PC-9 (cell line): Measurements from ENCODE around the gene AHSG. TPM values are rescaled to one million over a fixed set of nuclear protein-coding genes. Genes with fewer than 3 reads are reported as not detected.

Experiments used
- BruUV-seq: library from RNA; stranded (reverse); fragments of 400-500 nt; replicated peaks from 2 replicates; lab custom pipeline; 2021; lab: Mats Ljungman, UMichigan
- CTCF ChIA-PET: fragments of 300-600 bp; sonication (Branson Sonifier 250); formaldehyde crosslinking; loops from one replicate; lab custom pipeline; 2022; ENCODE audit warnings: antibody characterized with exemption; lab: Charles Lee
- POLR2A ChIA-PET: fragments of 300-600 bp; sonication (Branson Sonifier 250); formaldehyde crosslinking; loops from one replicate; lab custom pipeline; 2022; ENCODE audit warnings: antibody characterized with exemption; ENCODE audit not compliant: unreplicated experiment; lab: Charles Lee
- DNase-seq, 2 experiments: peaks; one replicate each; pipeline versions ENCODE4 v3.0.0 to v3.0.0-alpha.2; 2015 to 2022; ENCODE audit warnings: mixed read lengths in 1 of 2
- H2AFZ ChIP-seq: fragments of 200-600 bp; sonication (generic); 2 replicates; pipeline ENCODE4 v1.8.1; 2017; ENCODE audit warnings: antibody characterized with exemption
- H3F3A ChIP-seq: fragments of 200-600 bp; sonication (generic); 2 replicates; pipeline ENCODE4 v1.8.1; 2017; ENCODE audit warnings: antibody characterized with exemption, mild to moderate bottlenecking, low read depth; ENCODE audit not compliant: insufficient read depth
- H3K27ac ChIP-seq: fragments of 200-600 bp; sonication (generic); 2 replicates; pipeline ENCODE4 v1.6.1; 2016; ENCODE audit warnings: mixed run types
- H3K27me3 ChIP-seq: fragments of 200-600 bp; sonication (generic); 2 replicates; pipeline ENCODE4 v1.6.1; 2016; ENCODE audit warnings: low read depth, mixed run types; ENCODE audit not compliant: insufficient read depth
- H3K36me3 ChIP-seq: fragments of 200-600 bp; sonication (generic); 2 replicates; pipeline ENCODE4 v1.6.1; 2016; ENCODE audit warnings: low read depth, mixed run types
- H3K4me1 ChIP-seq: fragments of 200-600 bp; sonication (generic); replicated peaks from 2 replicates; pipeline ENCODE4 v1.6.1; 2016; ENCODE audit warnings: mixed run types; ENCODE audit not compliant: insufficient read depth
- H3K4me2 ChIP-seq: fragments of 200-600 bp; sonication (generic); 2 replicates; pipeline ENCODE4 v1.6.1; 2017; ENCODE audit warnings: mixed run types
- H3K4me3 ChIP-seq: fragments of 200-600 bp; sonication (generic); 2 replicates; pipeline ENCODE4 v1.6.1; 2016; ENCODE audit warnings: mixed run types
- H3K79me2 ChIP-seq: fragments of 200-600 bp; sonication (generic); 2 replicates; pipeline ENCODE4 v1.6.1; 2017; ENCODE audit warnings: low read depth, mixed run types
- H3K9me2 ChIP-seq: fragments of 200-600 bp; sonication (generic); 2 replicates; pipeline ENCODE4 v1.8.1; 2017; ENCODE audit warnings: mild to moderate bottlenecking; ENCODE audit not compliant: insufficient read depth
- H3K9me3 ChIP-seq: fragments of 200-600 bp; sonication (generic); 2 replicates; pipeline ENCODE4 v1.8.1; 2016; ENCODE audit warnings: low read depth; ENCODE audit not compliant: insufficient read depth
- H4K20me1 ChIP-seq: fragments of 200-600 bp; sonication (generic); 2 replicates; pipeline ENCODE4 v1.8.1; 2017; ENCODE audit not compliant: insufficient read depth
- CTCF ChIP-seq: fragments of 200-600 bp; sonication (generic); conservative IDR thresholded peaks from 2 replicates; pipeline ENCODE4 v1.6.1; 2017; ENCODE audit warnings: mixed run types, antibody characterized with exemption, mild to moderate bottlenecking, moderate library complexity
- EZH2 ChIP-seq: fragments of 200-600 bp; sonication (generic); IDR thresholded peaks from 2 replicates; pipeline ENCODE4 v1.8.0; 2017; ENCODE audit warnings: antibody characterized with exemption, low read depth
- intact Hi-C: fragments of 100-400 bp; cut with micrococcal nuclease; formaldehyde crosslinking; loops from one replicate; pipeline ENCODE4 v1.10.0; 2022; ENCODE audit not compliant: unreplicated experiment
- total RNA-seq: library from RNA; stranded (reverse); gene quantifications from 2 replicates; pipeline ENCODE4 v1.2.3, GENCODE V29; 2021

Gene AHSG
- total RNA-seq, 1 experiment from 2014 or later, result not detected

GRCh38 chr3:186599785-186600166, 13.1 kb upstream of the AHSG start:
- no peak overlapping the region for H3K4me3 ChIP-seq
- H2AFZ ChIP-seq, result no peak overlapping the region
- no peaks in the 10 kb centered on the region for H3K9me2 ChIP-seq
- no peak for TF ChIP-seq EZH2
- TF ChIP-seq CTCF, result no peak
- no peaks in the 10 kb centered on the region for H3K9me3 ChIP-seq
- CTCF ChIA-PET, result no interaction called here
- H3F3A ChIP-seq, result peaks cover 14% of the 10 kb centered on the region
- H3K79me2 ChIP-seq, result no peaks in the 10 kb centered on the region
- DNase-seq, result no peak
- H4K20me1 ChIP-seq, result no peaks in the 10 kb centered on the region
- H3K36me3 ChIP-seq, result no peaks in the 10 kb centered on the region
- intact Hi-C loops, result no loop called here
- peaks cover 24% of the 10 kb centered on the region for H3K4me1 ChIP-seq
- H3K27me3 ChIP-seq, result no peaks in the 10 kb centered on the region
- H3K27ac ChIP-seq, result no peak overlapping the region
- no peak overlapping the region for H3K4me2 ChIP-seq
- BruUV-seq, result no TSS peak
- POLR2A ChIA-PET, result no interaction called here

- no TSS peak for BruUV-seq
- TF ChIP-seq CTCF (no peak), EZH2 (no peak)
- H3K4me3 ChIP-seq, result no peak overlapping the region
- no peaks in the 10 kb centered on the region for H3K27me3 ChIP-seq
- H3K36me3 ChIP-seq, result no peaks in the 10 kb centered on the region
- no peak overlapping the region for H3K4me2 ChIP-seq
- H4K20me1 ChIP-seq, result no peaks in the 10 kb centered on the region
- H3K9me2 ChIP-seq, result no peaks in the 10 kb centered on the region
- peaks cover 26% of the 10 kb centered on the region for H3K4me1 ChIP-seq
- CTCF ChIA-PET, result interaction anchor here (1.5 kb wide), 1 partner anchor 10 kb away, joined by 3 read pairs; no protein-coding TSS in a partner anchor
- no peaks in the 10 kb centered on the region for H3K9me3 ChIP-seq
- no peak overlapping the region for H2AFZ ChIP-seq
- H3K79me2 ChIP-seq, result no peaks in the 10 kb centered on the region
- intact Hi-C loops, result no loop called here
- H3F3A ChIP-seq, result peaks cover 14% of the 10 kb centered on the region
- POLR2A ChIA-PET, result no interaction called here
- no peak overlapping the region for H3K27ac ChIP-seq
- DNase-seq, result no peak
Measured at GRCh38 chr3:186600896-186601295, 12.0 kb upstream of the AHSG start.

- Histone ChIP-seq H3K9me2 (no peaks in the 10 kb centered on the region), H3K27ac (no peak overlapping the region), H3K36me3 (no peaks in the 10 kb centered on the region), H3K4me2 (no peak overlapping the region), H4K20me1 (no peaks in the 10 kb centered on the region), H2AFZ (no peak overlapping the region), H3K9me3 (no peaks in the 10 kb centered on the region), H3F3A (peaks cover 13% of the 10 kb centered on the region), H3K79me2 (no peaks in the 10 kb centered on the region), H3K4me3 (no peak overlapping the region), H3K27me3 (no peaks in the 10 kb centered on the region), H3K4me1 (peaks cover 26% of the 10 kb centered on the region)
- intact Hi-C loops, result no loop called here
- DNase-seq, result no peak
- ChIA-PET POLR2A (no interaction called here), CTCF (no interaction called here)
- no TSS peak for BruUV-seq
- TF ChIP-seq EZH2 (no peak), CTCF (no peak)
Measured at GRCh38 chr3:186603159-186603558, 9.7 kb upstream of the AHSG start.
